Vagina (tissue), 2 donors: Measurements from ENCODE around the gene NEK8.
A peak's percentile ranks its signal among the peaks of the same experiment; 100 is the strongest.

Experiments
- POLR2A ChIP-seq, 2 donors: fragments of 450-650 bp; IDR thresholded peaks; one replicate each; pipeline ENCODE4 v1.6.1; 2017; ENCODE audit warnings: antibody characterized with exemption in 2 of 2, mild to moderate bottlenecking in 2 of 2, moderate library complexity in 2 of 2
- TF ChIP-seq, protein P1 (sequence below), 3 experiments: fragments of 450-650 bp in 2 of 3; fragments of 200-600 bp in 1 of 3; sonication (generic) in 1 of 3; IDR thresholded peaks; one replicate each; pipeline ENCODE4 v1.5.1; 2017 to 2019; ENCODE audit warnings: antibody characterized with exemption in 3 of 3, mild to moderate bottlenecking in 2 of 3, moderate library complexity in 2 of 3

DNA sequence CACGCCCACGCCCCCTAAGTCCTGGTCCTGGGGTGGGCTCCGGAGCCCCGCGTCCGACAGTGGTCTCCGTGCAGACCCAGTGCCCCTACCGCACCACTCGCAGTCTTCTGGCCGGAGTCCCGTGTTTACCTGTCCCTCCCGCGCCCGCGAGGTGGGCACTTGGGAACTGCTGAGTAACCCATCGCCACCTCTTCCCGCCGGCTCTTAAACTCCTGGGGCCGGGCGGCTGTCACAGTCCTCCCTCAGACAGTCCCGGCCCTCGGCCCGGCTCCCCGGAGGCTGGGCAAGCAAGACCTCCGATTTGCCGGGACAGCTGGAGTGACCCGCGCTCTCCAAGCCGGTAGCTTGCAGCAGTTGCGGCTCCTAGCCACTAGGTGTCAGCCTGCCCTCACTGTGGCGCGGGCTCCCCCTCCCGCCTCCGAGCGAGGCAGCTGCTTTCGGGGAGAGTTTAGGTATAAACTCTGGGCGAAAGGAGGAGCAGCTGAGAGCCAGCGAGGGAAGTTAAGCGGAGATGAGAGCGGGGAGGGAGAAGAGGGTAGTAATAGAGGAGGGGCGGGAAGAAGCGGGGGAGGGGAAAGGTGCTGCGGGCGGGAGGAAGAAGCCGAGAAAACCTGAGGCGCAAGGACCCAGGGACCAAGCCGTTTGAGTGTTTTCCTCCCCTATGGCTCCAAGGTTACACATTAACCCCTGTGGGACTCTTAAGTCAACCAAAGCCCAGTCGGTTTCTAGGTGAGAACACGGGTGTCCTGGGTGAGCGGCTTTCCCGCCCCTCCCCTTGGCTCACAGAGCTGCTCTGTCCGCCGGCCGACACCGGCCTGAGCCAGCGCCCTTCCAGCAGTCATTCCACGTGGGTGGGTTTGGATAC lies 1.7 kb upstream of the NEK8 start:
- TF ChIP-seq POLR2A (IDR thresholded peaks at IDR 0.05), result no peak
- TF ChIP-seq, protein P1, sequence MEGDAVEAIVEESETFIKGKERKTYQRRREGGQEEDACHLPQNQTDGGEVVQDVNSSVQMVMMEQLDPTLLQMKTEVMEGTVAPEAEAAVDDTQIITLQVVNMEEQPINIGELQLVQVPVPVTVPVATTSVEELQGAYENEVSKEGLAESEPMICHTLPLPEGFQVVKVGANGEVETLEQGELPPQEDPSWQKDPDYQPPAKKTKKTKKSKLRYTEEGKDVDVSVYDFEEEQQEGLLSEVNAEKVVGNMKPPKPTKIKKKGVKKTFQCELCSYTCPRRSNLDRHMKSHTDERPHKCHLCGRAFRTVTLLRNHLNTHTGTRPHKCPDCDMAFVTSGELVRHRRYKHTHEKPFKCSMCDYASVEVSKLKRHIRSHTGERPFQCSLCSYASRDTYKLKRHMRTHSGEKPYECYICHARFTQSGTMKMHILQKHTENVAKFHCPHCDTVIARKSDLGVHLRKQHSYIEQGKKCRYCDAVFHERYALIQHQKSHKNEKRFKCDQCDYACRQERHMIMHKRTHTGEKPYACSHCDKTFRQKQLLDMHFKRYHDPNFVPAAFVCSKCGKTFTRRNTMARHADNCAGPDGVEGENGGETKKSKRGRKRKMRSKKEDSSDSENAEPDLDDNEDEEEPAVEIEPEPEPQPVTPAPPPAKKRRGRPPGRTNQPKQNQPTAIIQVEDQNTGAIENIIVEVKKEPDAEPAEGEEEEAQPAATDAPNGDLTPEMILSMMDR (IDR thresholded peaks at IDR 0.05), result peak; percentile 96 to 99 (median 98)
